Activated naive CD8-positive, alpha-beta T cell (primary cell): ENCODE results near the gene TAS1R3.

Experiments used
- H3K27ac Mint-ChIP-seq: one replicate; pipeline ENCODE4 v1.8.0; 2021; ENCODE audit warnings: mixed read lengths
- H3K27me3 Mint-ChIP-seq: one replicate; pipeline ENCODE4 v1.8.0; 2021; ENCODE audit warnings: mixed read lengths
- H3K36me3 Mint-ChIP-seq: one replicate; pipeline ENCODE4 v1.8.0; 2021; ENCODE audit warnings: mixed read lengths
- H3K4me1 Mint-ChIP-seq: one replicate; pipeline ENCODE4 v1.8.0; 2021; ENCODE audit warnings: low read depth, mixed read lengths
- H3K4me3 Mint-ChIP-seq: one replicate; pipeline ENCODE4 v1.8.0; 2021; ENCODE audit warnings: mild to moderate bottlenecking, mixed read lengths
- H3K9me3 Mint-ChIP-seq: one replicate; pipeline ENCODE4 v1.8.0; 2021; ENCODE audit warnings: low read depth, mixed read lengths

The TAS1R3 gene

GRCh38 chr1:1331068-1331965 lies at the start of gene TAS1R3:
TAS1R3 (plus strand) TSS chr1:1331280; CDS start chr1:1331346, 66 bp downstream.
- H3K27me3 Mint-ChIP-seq: no peaks in the 10 kb centered on the region
- no peaks in the 10 kb centered on the region for H3K9me3 Mint-ChIP-seq
- H3K4me3 Mint-ChIP-seq: no peak within 1 kb of the TSS
- no peak within 1 kb of the TSS for H3K27ac Mint-ChIP-seq
- peaks cover 3% of the 10 kb centered on the region for H3K4me1 Mint-ChIP-seq
- H3K36me3 Mint-ChIP-seq: no peaks in the 10 kb centered on the region

DNA sequence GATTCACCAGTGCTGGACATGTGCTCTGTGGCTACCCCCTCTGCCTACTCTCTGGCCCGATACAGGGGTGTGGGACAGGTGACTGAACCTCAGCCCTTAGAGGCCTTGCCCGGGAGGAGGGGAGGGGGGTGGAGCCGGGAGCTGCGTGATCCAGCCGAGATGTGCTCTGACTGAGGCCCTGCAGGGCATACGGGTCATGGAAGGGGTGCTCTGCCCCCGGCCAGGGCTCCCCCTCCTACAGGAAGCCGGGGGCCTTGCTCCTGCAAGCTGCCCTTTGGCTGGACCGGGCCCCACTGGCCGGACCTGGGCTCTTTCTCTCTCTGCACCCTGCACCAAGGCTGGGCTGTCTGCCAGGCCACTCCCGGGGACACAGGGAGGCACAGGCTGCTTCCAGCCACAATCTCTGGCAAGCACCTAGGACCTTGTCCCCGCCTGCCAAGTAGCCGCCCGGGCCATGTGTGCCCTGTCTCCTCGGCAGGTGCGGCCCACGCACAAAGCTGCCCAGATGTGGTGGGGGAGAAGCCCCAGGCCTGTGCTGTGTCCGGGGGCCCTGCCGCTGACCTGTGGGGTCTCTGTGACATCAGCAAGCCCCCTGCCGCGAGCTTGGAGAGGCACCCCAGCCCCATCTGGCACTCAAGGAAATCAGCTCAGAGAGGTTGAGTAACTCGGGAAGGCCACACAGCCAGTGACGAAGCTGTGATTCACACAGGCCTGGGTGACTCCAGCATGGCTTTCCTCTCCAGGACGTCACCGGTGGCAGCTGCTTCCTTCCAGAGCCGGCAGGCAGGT lies 49.4 kb upstream of the TAS1R3 start:
- Mint-ChIP-seq H3K27ac (no peak overlapping the region), H3K4me3 (no peak overlapping the region), H3K4me1 (no peaks in the 10 kb centered on the region), H3K27me3 (no peaks in the 10 kb centered on the region), H3K36me3 (no peaks in the 10 kb centered on the region), H3K9me3 (no peaks in the 10 kb centered on the region)

- no peaks in the 10 kb centered on the region for H3K4me1 Mint-ChIP-seq
- H3K9me3 Mint-ChIP-seq: no peaks in the 10 kb centered on the region
- H3K4me3 Mint-ChIP-seq: no peak overlapping the region
- H3K36me3 Mint-ChIP-seq: no peaks in the 10 kb centered on the region
- no peak overlapping the region for H3K27ac Mint-ChIP-seq
- no peaks in the 10 kb centered on the region for H3K27me3 Mint-ChIP-seq
Observed at GRCh38 chr1:1282998-1283397, 48.1 kb upstream of the TAS1R3 start.

GRCh38 chr1:1283821-1284220 lies 47.3 kb upstream of the TAS1R3 start:
- Mint-ChIP-seq H3K9me3 (no peaks in the 10 kb centered on the region), H3K4me3 (no peak overlapping the region), H3K4me1 (no peaks in the 10 kb centered on the region), H3K36me3 (no peaks in the 10 kb centered on the region), H3K27me3 (no peaks in the 10 kb centered on the region), H3K27ac (no peak overlapping the region)

DNA sequence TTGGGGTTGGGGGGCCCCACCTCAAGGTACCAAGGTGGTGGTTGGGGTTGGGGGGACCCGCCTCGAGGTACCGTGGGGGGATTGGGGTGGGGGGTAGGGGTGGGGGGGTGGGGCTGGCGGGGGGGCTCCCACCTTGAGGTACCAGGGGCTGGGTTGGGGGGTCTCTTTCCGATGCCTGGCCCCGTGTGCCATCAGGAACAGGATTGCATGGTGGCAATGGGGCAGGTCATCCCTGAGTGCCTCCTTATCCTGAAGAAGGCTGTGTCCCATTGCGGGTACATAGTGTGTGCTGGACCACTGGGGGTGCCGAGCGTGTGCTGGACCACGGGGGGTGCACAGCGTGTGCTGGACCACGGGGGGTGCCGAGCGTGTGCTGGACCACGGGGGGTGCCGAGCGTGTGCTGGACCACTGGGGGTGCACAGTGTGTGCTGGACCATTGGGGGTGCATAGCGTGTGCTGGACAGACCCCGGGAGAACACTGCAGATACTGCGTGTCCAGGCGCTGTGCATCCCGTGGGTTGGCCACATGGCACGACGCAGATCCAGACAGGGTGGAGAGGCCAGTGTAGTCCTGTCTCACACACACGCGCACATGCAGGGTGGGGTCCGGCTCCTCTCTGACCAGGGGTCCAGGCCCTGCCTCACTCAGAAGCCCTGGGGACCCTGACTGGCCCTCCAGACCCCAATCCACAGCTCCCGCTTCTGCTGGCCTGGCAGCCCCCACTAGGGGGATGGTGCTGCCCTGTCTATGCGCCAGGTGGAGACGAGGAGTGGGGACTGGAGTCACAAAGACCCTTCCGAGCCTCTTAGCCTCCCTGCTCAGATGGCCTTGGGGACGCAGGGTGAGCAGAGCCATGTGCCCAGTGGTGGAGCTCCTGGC lies 46.6 kb upstream of the TAS1R3 start:
- Mint-ChIP-seq H3K27me3 (no peaks in the 10 kb centered on the region), H3K9me3 (no peaks in the 10 kb centered on the region), H3K4me3 (no peak overlapping the region), H3K27ac (no peak overlapping the region), H3K4me1 (no peaks in the 10 kb centered on the region), H3K36me3 (no peaks in the 10 kb centered on the region)

DNA sequence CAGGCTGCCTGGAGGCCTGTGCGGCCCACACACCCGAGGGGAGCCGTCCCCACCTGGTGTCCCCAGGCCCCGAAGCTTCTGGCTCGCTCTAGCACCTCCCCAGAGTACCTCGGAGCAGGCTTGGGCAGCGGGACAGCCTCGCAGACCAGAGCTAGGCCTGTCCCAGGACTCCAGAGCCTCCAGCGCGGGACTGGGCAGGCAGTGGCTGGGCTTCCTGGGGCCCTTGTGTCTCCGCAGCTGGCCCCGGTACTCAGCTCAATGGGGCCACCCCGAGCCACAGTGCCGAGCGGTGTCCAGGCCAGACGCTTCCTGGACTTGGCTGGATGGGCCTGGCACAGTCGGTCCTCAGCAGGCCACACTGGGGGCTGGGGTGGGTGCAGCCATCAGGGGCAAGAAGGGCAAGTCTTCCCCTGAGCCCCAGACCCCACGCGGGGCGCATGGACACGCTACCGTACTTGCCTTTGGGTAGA lies 45.9 kb upstream of the TAS1R3 start:
- Mint-ChIP-seq H3K9me3 (no peaks in the 10 kb centered on the region), H3K36me3 (no peaks in the 10 kb centered on the region), H3K27me3 (no peaks in the 10 kb centered on the region), H3K4me1 (no peaks in the 10 kb centered on the region), H3K27ac (no peak overlapping the region), H3K4me3 (no peak overlapping the region)

DNA sequence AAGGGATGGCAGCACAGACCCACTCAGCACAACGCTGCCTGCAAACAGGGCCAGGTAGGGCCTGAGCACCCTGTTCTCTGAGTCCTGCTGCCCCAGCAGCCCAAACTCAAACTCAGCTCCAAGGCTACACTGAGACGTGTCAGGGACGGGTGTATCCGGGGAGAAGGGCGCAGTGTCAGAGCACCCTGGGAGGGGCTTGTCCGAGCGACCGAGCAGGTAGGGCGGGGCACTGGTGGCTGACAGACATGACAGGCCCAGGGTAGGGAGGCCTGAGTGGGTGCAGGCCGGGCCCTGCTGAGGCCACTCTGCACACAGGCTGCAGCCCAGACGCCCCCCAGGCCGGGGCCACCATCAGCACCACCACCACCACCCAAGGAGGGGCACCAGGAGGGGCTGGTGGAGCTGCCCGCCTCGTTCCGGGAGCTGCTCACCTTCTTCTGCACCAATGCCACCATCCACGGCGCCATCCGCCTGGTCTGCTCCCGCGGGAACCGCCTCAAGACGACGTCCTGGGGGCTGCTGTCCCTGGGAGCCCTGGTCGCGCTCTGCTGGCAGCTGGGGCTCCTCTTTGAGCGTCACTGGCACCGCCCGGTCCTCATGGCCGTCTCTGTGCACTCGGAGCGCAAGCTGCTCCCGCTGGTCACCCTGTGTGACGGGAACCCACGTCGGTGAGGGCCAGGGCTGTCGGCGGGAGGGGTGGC lies 45.3 kb upstream of the TAS1R3 start:
- Mint-ChIP-seq H3K36me3 (no peaks in the 10 kb centered on the region), H3K27ac (no peak overlapping the region), H3K4me1 (no peaks in the 10 kb centered on the region), H3K4me3 (no peak overlapping the region), H3K27me3 (no peaks in the 10 kb centered on the region), H3K9me3 (no peaks in the 10 kb centered on the region)

DNA sequence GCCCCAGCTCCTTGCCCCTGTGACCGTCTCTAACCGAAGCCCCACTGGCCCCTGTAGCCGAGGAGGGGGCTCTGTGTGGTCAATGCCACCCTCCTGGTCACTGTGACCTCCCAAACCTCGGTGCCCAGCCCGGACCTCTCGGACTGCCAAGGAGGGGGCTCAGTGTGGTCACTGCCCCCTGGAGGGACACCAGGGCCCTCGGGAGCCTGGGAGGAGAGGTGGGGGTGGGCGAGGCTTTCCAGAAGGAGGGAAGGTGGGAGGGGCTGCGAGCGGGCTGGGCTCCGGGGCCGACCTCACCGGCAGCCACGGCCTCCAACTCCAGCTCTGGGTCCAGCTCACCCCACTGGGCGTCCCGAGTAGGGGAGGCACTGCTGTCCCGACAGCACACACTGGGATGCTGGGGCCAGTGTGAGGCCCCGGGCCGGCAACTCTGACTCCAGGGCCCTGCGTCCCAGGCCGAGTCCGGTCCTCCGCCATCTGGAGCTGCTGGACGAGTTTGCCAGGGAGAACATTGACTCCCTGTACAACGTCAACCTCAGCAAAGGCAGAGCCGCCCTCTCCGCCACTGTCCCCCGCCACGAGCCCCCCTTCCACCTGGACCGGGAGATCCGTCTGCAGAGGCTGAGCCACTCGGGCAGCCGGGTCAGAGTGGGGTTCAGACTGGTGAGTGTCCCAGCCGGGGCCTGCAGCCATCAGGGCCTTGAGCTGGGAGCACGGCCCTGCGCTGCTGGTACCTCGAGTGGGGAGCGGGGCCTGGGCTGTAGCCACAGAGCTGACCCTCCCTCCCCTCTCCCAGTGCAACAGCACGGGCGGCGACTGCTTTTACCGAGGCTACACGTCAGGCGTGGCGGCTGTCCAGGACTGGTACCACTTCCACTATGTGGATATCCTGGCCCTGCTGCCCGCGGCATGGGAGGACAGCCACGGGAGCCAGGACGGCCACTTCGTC lies 44.5 kb upstream of the TAS1R3 start:
- Mint-ChIP-seq H3K27ac (no peak overlapping the region), H3K9me3 (no peaks in the 10 kb centered on the region), H3K4me3 (no peak overlapping the region), H3K4me1 (no peaks in the 10 kb centered on the region), H3K36me3 (no peaks in the 10 kb centered on the region), H3K27me3 (no peaks in the 10 kb centered on the region)

DNA sequence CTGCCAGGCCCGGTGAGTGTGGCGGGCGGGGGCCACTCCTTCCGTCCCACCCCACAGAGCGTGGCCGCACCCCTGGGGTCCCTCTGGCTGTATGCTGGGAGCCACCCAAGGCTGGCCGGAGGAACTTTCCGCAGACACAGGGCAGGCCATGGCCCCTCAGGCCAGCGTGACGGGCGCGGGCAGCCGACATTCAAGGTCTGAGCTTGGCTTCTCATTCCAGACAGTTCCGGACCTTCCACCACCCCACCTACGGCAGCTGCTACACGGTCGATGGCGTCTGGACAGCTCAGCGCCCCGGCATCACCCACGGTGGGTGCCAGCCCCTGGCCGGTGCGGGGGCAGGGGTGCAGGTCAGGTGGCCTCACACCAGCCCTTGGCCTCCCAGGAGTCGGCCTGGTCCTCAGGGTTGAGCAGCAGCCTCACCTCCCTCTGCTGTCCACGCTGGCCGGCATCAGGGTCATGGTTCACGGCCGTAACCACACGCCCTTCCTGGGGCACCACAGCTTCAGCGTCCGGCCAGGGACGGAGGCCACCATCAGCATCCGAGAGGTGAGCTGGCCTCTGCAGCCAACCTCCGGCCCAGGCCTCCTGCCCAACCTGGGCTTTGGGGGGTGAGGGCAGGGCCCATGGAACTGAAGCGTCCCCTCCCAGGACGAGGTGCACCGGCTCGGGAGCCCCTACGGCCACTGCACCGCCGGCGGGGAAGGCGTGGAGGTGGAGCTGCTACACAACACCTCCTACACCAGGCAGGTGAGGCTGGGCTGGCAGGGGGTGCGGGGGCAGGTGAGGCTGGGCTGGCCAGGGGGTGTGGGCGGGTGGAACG lies 43.6 kb upstream of the TAS1R3 start:
- H3K9me3 Mint-ChIP-seq: no peaks in the 10 kb centered on the region
- H3K4me3 Mint-ChIP-seq: no peak overlapping the region
- peaks cover 3% of the 10 kb centered on the region for H3K4me1 Mint-ChIP-seq
- no peaks in the 10 kb centered on the region for H3K27me3 Mint-ChIP-seq
- no peaks in the 10 kb centered on the region for H3K36me3 Mint-ChIP-seq
- H3K27ac Mint-ChIP-seq: no peak overlapping the region

GRCh38 chr1:1290238-1290731 lies 40.8 kb upstream of the TAS1R3 start:
- H3K4me3 Mint-ChIP-seq: no peak overlapping the region
- no peaks in the 10 kb centered on the region for H3K36me3 Mint-ChIP-seq
- no peaks in the 10 kb centered on the region for H3K27me3 Mint-ChIP-seq
- H3K9me3 Mint-ChIP-seq: no peaks in the 10 kb centered on the region
- no peak overlapping the region for H3K27ac Mint-ChIP-seq
- H3K4me1 Mint-ChIP-seq: peaks cover 3% of the 10 kb centered on the region

DNA sequence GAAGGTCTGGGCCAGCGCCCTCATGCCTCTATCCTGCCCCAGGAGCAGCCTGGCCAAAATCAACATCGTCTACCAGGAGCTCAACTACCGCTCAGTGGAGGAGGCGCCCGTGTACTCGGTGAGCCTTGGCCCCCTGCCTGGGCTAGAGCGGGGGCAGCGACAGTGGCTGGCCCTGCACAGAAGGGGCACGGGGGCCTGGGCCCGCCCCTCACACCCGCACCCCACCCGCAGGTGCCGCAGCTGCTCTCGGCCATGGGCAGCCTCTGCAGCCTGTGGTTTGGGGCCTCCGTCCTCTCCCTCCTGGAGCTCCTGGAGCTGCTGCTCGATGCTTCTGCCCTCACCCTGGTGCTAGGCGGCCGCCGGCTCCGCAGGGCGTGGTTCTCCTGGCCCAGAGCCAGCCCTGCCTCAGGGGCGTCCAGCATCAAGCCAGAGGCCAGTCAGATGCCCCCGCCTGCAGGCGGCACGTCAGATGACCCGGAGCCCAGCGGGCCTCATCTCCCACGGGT lies 40.0 kb upstream of the TAS1R3 start:
- Mint-ChIP-seq H3K4me3 (no peak overlapping the region), H3K27ac (no peak overlapping the region), H3K27me3 (no peaks in the 10 kb centered on the region), H3K36me3 (no peaks in the 10 kb centered on the region), H3K9me3 (no peaks in the 10 kb centered on the region), H3K4me1 (peaks cover 3% of the 10 kb centered on the region)

DNA sequence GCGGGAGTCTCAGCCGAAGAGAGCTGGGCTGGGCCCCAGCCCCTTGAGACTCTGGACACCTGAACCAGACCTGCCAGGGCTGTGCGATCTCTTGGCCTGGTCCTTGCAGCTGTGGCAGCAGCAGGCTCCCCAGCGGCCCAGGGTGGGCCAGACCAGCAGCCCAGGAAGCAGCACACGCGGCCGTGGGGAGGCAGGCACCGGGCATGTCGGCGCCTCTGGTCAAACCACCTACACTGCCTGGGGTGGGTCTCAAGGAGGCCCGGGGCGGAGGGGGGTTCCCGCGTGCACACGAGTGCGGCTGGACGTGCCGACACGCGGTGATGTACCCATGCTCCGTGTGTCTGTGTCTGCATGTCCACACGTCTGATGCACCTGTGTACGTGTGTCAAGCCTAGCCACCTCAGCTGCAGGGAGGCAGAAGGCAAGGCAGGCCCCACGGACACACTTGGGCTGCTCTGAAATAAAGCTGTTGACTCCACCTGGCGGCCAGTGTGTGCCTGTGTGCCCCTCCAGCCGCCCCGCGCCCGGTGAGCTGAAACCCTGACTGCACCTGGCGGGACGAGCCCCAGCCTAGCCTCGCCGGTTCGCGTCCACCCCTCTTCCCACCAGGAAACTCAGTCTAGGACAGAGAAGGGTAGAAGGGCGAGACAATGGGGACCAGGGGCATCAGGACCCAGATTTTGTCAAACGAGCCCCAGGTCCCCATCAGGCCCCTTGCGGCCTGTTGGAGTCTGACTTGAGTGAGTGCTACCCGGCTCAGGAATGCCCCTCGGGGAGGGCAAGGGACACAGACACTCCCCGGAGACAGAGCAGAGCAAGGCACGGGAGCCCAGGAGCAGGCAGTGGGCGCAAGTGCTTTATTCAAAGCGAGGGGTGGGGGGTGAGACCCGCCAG lies 39.3 kb upstream of the TAS1R3 start:
- Mint-ChIP-seq H3K9me3 (no peaks in the 10 kb centered on the region), H3K36me3 (no peaks in the 10 kb centered on the region), H3K4me1 (peaks cover 3% of the 10 kb centered on the region), H3K4me3 (no peak overlapping the region), H3K27me3 (no peaks in the 10 kb centered on the region), H3K27ac (no peak overlapping the region)
